GM13977 (cell line): ENCODE data around the gene ELOF1.

Experiments used
- DNase-seq: peaks from one replicate; pipeline ENCODE4 v3.0.0; 2012; ENCODE audit warnings: low spot score
- in situ Hi-C: fragments of 300-500 bp; cut with MboI; formaldehyde crosslinking; loops from one replicate; pipeline ENCODE4 v1.12.0; 2022; ENCODE audit warnings: low sequenced_read_pairs, low pct_unique_long_range_greater_than_20kb, mixed read lengths, inconsistent platforms; ENCODE audit not compliant: unreplicated experiment
- TF ChIP-seq, protein P1 (sequence below): IDR thresholded peaks from 2 replicates; pipeline ENCODE4 v1.5.1; 2012; ENCODE audit warnings: mild to moderate bottlenecking, control low read depth; ENCODE audit not compliant: insufficient read depth; ENCODE audit errors: extremely low read depth, missing control alignments

Gene ELOF1

DNA sequence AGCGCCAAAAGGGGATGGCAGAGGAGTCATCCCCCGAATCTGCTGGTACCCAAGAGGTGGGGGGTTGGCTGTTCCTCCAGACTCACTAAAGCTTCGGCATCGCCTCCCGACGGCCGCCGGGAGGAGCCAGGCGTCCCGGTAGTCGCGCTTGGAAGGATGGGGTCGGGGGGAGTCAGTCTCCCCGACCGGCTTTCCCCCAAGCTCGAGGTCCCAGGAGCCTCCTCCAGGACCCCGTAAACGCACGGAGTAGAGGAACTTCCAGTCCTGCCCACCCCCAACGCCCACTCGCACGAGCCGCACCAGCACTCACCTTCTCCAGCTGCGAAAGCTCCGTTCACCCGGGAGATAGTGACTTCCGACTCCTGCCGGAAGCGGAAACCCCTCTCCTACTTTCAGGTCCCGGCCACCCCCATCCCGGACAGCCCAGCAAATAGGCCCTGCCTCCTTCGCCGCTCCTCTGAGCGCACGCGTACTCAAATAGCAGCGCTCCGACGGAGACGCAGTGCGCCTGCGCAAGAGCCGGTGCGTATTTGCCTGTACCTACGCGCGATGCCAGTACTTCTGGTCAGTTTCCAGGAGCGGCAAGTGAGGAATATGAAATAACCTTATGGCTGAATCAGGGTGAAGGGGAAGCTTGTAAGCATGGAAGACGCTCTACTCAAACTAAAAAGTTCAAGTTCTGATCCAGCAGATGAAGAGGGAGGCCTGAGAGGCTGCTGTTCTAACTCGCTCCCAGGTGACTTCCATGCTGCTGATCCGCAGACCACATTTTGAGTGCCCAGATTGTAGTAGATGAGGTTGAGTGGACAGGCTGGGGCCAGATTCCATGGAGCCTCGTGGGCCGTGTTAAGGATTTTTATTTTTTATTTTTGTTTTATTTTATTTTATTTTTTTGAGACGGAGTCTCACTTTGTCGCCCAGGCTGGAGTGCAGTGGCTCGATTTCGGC is at the start of gene ELOF1:
Gene ELOF1 (minus strand): TSS at position 350 of the 948 bp plus-strand sequence. CDS start 4,883 bp downstream, outside the sequence.
- DNase-seq = peak; percentile 97
- TF ChIP-seq, protein P1, sequence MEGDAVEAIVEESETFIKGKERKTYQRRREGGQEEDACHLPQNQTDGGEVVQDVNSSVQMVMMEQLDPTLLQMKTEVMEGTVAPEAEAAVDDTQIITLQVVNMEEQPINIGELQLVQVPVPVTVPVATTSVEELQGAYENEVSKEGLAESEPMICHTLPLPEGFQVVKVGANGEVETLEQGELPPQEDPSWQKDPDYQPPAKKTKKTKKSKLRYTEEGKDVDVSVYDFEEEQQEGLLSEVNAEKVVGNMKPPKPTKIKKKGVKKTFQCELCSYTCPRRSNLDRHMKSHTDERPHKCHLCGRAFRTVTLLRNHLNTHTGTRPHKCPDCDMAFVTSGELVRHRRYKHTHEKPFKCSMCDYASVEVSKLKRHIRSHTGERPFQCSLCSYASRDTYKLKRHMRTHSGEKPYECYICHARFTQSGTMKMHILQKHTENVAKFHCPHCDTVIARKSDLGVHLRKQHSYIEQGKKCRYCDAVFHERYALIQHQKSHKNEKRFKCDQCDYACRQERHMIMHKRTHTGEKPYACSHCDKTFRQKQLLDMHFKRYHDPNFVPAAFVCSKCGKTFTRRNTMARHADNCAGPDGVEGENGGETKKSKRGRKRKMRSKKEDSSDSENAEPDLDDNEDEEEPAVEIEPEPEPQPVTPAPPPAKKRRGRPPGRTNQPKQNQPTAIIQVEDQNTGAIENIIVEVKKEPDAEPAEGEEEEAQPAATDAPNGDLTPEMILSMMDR = peak; percentile 10
- in situ Hi-C loops = no loop called here

DNA sequence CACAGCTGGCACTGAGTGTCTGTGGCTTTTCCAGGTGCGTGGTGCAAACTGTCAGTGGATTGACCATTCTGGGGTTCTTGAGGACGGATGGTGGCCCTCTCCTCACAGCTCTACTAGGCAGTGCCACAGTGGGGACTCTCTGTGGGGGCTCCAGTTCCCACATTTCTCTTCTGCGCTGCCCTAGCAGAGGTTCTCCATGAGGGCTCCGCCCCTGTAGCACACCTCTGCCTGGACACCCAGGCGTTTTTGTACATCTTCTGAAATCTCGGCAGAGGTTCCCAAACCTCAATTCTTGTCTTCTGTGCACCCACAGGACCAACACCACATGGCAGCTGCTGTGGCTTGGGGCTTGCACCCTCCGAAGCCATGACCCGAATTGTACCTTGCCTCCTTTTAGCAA is 47.5 kb upstream of the ELOF1 start:
- in situ Hi-C loops = no loop called here
- DNase-seq = no peak
- TF ChIP-seq, protein P1 = no peak

DNA sequence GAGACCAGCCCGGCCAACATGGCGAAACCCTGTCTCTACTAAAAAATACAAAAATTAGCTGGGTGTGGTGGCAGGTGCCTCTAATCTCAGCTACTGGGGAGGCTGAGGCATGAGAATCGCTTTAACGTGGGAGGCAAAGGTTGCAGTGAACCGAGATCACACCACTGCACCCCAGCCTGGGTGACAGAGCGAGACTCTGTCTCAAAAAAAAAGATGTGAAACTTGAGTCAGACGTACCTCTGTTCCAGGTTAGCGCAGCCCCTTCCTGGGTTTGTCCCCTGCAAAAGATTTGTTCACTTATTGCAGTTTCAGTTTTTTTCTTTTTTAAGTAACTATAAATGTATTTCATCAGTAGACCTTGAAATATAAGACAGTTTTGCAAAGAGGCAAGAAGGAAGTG is 40.7 kb upstream of the ELOF1 start:
- peak; percentile 48 for DNase-seq
- in situ Hi-C loops = loop anchor here (10.0 kb wide), 1 partner anchor 105 kb away; no protein-coding TSS in a partner anchor

DNA sequence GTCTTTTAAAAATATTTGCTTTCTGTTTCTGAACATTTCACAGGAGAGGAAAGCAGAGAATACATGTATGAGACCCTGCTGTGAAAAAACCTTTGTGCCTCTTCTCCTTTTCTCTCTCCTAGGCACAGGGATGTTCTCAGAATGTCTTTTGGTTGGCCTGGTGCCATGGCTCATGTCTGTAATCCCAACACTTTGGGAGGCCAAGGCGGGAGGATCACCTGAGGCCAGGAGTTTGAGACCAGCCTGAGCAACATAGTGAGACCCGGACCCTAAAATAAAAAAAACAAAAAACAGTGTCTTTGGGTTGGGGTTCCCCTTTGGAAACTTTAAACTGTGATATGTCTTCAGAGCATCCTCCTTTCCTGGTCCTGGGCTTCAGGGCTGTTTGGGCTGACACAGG is 39.7 kb upstream of the ELOF1 start:
- in situ Hi-C loops = loop anchor here (10.0 kb wide), 1 partner anchor 104 kb away; no protein-coding TSS in a partner anchor
- no peak for DNase-seq
- TF ChIP-seq, protein P1 = no peak

DNA sequence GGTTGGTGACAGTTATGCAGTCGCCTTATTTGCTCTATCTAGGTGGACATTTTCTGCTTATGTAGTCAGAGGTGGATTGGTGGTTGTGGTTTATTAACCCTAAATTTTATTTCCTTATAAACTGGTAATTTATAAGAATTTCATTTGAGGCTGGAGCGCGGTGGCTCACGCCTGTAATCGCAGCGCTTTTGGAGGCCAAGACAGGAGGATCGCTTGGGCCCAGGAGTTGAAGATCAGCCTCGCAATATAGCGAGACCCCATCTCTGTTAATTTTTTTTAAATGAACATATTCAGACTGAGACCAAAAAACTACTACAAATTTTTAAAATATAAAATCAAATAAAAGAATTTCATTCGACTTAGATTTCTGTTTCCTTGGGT is 39.1 kb upstream of the ELOF1 start:
- in situ Hi-C loops = loop anchor here (10.0 kb wide), 1 partner anchor 103 kb away; no protein-coding TSS in a partner anchor
- TF ChIP-seq, protein P1 = no peak
- no peak for DNase-seq

DNA sequence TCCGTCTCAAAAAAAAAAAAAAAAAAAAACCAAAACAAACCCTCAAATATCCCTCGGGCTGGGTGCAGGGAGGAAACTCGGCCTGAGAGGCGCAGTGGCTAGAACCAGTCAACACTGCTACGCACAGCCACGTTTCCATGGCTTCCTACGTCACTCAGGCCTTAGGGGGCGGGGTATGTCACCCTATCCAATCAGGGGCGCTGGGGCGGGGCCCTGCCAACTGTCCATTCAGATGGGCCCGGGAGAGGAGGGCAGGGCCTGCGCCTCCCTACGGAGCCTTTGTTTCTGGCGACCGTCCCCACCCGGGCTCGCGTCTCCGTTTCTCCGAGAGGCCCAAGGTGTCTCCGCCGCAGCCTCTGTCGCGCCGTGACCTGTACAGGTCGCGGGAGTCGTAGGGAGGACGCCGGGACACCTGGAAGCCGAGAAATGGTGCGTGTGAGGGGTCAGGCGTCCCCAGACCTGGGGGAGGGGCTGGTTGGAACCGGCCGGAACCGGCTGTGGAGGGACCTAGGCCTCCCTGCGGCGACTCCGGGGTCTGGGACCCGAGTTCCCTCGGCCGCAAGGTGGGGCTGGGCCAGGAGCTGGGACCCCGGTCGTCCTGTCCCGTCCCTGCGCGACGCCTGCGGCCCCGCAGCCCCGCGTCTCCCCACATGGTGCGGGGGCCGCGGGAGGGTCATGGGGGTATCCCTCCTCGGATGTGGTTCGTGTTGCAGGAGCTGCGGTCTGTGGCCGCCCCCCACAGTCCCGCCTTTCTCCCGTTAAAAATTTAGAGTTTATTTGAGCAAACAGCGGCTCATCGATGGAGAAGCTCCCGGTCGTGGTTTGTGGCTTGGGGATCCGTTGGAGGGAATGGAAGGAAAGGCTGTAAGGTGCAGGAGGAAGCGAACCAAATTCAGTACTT is 38.4 kb upstream of the ELOF1 start, which contains the start of gene ZNF627:
Gene ZNF627 (plus strand): TSS at position 282 of the 901 bp plus-strand sequence. CDS start 145 bp downstream, at position 427.
- TF ChIP-seq, protein P1 = peak; percentile 0
- DNase-seq = peak; percentile 98
- in situ Hi-C loops = loop anchor here (10.0 kb wide), 1 partner anchor 103 kb away; no protein-coding TSS in a partner anchor
